ENCODE data around the gene FNBP1. TPM values are rescaled to one million over a fixed set of nuclear protein-coding genes. Genes with fewer than 3 reads are reported as not detected.
"Not testable (repeated sequence)": the region's sequence is repeated elsewhere in the genome, so short reads cannot be mapped to it uniquely, and the experiment has no call there.

Gene FNBP1
- total RNA-seq, 3 donors from 2014 or later: 40.9 to 176 (median 42.0) TPM

- intact Hi-C loops (cut with DNase I, micrococcal nuclease): no loop called here
- TF ChIP-seq, protein P1, sequence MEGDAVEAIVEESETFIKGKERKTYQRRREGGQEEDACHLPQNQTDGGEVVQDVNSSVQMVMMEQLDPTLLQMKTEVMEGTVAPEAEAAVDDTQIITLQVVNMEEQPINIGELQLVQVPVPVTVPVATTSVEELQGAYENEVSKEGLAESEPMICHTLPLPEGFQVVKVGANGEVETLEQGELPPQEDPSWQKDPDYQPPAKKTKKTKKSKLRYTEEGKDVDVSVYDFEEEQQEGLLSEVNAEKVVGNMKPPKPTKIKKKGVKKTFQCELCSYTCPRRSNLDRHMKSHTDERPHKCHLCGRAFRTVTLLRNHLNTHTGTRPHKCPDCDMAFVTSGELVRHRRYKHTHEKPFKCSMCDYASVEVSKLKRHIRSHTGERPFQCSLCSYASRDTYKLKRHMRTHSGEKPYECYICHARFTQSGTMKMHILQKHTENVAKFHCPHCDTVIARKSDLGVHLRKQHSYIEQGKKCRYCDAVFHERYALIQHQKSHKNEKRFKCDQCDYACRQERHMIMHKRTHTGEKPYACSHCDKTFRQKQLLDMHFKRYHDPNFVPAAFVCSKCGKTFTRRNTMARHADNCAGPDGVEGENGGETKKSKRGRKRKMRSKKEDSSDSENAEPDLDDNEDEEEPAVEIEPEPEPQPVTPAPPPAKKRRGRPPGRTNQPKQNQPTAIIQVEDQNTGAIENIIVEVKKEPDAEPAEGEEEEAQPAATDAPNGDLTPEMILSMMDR (IDR thresholded peaks at IDR 0.05): no peak
- no peak for DNase-seq
- no peak for ATAC-seq
- H3K9me3 ChIP-seq: no peaks in the 10 kb centered on the region
- peaks cover 12% of the 10 kb centered on the region for H3K4me1 ChIP-seq (ENCODE audit: low read depth)
- no peak overlapping the region for H3K4me3 ChIP-seq
- no peaks in the 10 kb centered on the region for H3K36me3 ChIP-seq (ENCODE audit: low read depth)
Observed at GRCh38 chr9:130008538-130008937, 34.5 kb downstream of the FNBP1 start.

GRCh38 chr9:130006952-130007351, 36.0 kb downstream of the FNBP1 start:
- peaks cover 16% of the 10 kb centered on the region for H3K4me1 ChIP-seq (ENCODE audit: low read depth)
- ATAC-seq; intact Hi-C loops (cut with DNase I, micrococcal nuclease); H3K9me3 ChIP-seq; H3K36me3 ChIP-seq (ENCODE audit: low read depth); H3K4me3 ChIP-seq; DNase-seq: not testable (repeated sequence)

DNA sequence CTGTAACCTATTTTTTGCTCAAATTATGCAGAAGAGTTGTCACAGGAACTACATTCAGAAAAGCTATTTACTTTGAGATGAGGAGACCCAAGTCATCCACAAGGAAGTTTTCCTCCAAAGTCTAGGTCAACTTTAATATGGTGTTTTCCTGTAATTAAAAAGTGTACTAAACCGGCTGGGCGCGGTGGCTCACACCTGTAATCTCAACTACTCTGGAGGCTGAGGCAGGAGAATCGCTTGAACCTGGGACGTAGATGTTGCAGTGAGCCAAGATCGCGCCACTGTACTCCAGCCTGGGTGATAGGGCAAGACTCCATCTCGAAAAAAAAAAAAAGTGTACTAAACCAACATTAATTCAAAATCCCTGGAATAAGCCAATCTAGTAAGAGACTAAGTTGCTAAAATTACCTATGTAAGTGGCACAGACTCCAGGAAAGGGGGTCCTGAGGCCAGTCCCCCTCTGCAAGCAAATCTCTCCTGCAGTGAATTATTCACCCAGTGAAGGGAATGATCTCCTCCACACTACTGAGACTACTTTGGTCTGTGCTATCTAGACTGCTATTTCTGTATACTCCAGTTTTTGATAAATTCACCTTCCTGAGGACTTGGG, 38.9 kb downstream of the FNBP1 start:
- no peaks in the 10 kb centered on the region for H3K9me3 ChIP-seq
- intact Hi-C loops (cut with DNase I, micrococcal nuclease): no loop called here
- peaks cover 16% of the 10 kb centered on the region for H3K4me1 ChIP-seq (ENCODE audit: low read depth)
- H3K4me3 ChIP-seq: no peak overlapping the region
- ATAC-seq (peak; percentile 88), DNase-seq (peak in 2 of 3 donors; percentile 65 to 73)
- no peaks in the 10 kb centered on the region for H3K36me3 ChIP-seq (ENCODE audit: low read depth)
- TF ChIP-seq, protein P1 (IDR thresholded peaks at IDR 0.05): no peak

GRCh38 chr9:130002320-130002719, 40.7 kb downstream of the FNBP1 start:
- H3K36me3 ChIP-seq (ENCODE audit: low read depth): no peaks in the 10 kb centered on the region
- no peak overlapping the region for H3K4me3 ChIP-seq
- no peak for ATAC-seq
- DNase-seq: no peak
- intact Hi-C loops (cut with DNase I, micrococcal nuclease): no loop called here
- H3K9me3 ChIP-seq: no peaks in the 10 kb centered on the region
- H3K4me1 ChIP-seq (ENCODE audit: low read depth): peaks cover 16% of the 10 kb centered on the region
- TF ChIP-seq, protein P1 (IDR thresholded peaks at IDR 0.05): no peak

DNA sequence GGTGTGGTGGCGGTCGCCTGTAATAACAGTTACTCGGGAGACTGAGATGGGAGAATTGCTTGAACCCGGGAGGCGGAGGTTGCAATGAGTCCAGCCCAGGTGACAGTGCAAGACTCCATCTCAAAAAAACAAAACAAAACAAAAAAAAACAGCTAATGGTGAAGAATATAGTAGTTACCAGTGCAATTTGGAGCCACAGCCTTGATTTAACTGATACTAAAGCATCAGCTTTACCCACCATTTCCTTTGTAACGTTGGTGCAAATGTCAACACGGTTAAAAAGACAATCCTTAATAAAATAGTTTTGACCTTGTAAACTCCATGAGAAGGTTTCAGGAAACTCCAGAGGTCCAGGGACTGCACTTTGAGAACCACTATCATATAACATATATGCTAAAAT, 41.8 kb downstream of the FNBP1 start:
- H3K4me1 ChIP-seq (ENCODE audit: low read depth): peaks cover 18% of the 10 kb centered on the region
- intact Hi-C loops (cut with DNase I, micrococcal nuclease): no loop called here
- H3K4me3 ChIP-seq: no peak overlapping the region
- H3K9me3 ChIP-seq: no peaks in the 10 kb centered on the region
- ATAC-seq (no peak), DNase-seq (no peak)
- TF ChIP-seq, protein P1 (IDR thresholded peaks at IDR 0.05): no peak
- H3K36me3 ChIP-seq (ENCODE audit: low read depth): no peaks in the 10 kb centered on the region

DNA sequence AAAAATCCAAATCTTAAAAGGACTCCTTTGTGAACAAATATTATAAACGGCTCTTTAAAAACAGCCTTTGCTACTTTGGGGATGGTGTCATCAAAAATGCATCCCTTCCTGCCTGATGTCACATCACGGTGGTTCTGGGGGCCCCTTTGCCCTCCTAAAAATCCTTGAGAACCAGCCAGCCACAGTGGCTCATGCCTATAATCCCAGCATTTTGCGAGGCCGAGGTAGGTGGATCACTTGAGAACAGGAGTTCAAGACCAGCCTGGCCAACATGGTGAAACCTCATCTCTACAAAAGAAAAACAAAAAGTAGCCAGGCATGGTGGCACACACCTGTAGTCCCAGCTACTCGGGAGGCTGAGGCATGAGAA, 43.9 kb downstream of the FNBP1 start:
- intact Hi-C loops (cut with DNase I, micrococcal nuclease): no loop called here
- Histone ChIP-seq H3K36me3 (ENCODE audit: low read depth) (no peaks in the 10 kb centered on the region), H3K9me3 (no peaks in the 10 kb centered on the region), H3K4me1 (ENCODE audit: low read depth) (peaks cover 18% of the 10 kb centered on the region), H3K4me3 (no peak overlapping the region)
- DNase-seq (no peak), ATAC-seq (no peak)
- TF ChIP-seq, protein P1 (IDR thresholded peaks at IDR 0.05): no peak
